OCI-LY3 (cell line): ENCODE results near the gene STIM1.

Experiments used
- CTCF ChIP-seq: fragments of 200-600, 300-600 bp; sonication (generic); IDR thresholded peaks from 2 replicates; pipeline ENCODE4 v1.5.1; 2014; ENCODE audit warnings: antibody characterized with exemption, low read length, low read depth
- EZH2phosphoT487 ChIP-seq: fragments of 200-600 bp; shearing (Covaris generic); IDR thresholded peaks from 2 replicates; pipeline ENCODE4 v1.6.1; 2018; ENCODE audit warnings: antibody characterized with exemption, mixed run types, low read depth

DNA sequence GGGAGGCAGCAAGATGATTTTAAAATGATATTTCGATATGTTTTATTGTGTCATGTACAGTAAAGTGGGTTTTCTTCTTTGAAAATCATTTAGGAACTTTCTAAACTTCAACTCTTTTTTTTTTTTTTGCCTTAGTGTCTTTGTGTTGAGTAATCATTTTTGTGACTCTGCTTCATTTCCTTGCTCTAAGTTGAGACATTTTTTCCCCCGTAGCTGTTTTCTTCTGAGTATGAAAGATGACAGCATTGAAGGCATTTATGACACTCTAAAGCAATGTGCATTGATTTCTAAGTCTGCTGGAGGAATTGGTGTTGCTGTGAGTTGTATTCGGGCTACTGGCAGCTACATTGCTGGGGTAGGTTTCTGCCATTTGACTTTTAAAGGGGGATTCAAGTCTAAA is 262.6 kb downstream of the STIM1 start:
- no peak for TF ChIP-seq EZH2phosphoT487
- TF ChIP-seq CTCF: no peak
